Activated naive CD8-positive, alpha-beta T cell treated with anti-CD3 and anti-CD28 coated beads for 36 hours (primary cell): ENCODE data around the gene TLE3. TPM values are rescaled to one million over a fixed set of nuclear protein-coding genes. Genes with fewer than 3 reads are reported as not detected.
"Not testable (repeated sequence)": the region's sequence is repeated elsewhere in the genome, so short reads cannot be mapped to it uniquely, and the experiment has no call there.

Experiments
- DNase-seq: peaks from one replicate; pipeline ENCODE4 v3.0.0; 2021
- H3K27ac Mint-ChIP-seq: one replicate; pipeline ENCODE4 v1.8.0; 2022; ENCODE audit warnings: mild to moderate bottlenecking, moderate library complexity, mixed read lengths
- H3K27me3 Mint-ChIP-seq: one replicate; pipeline ENCODE4 v1.8.0; 2022; ENCODE audit warnings: mild to moderate bottlenecking, mixed read lengths
- H3K36me3 Mint-ChIP-seq: one replicate; pipeline ENCODE4 v1.8.0; 2021; ENCODE audit warnings: mild to moderate bottlenecking, mixed read lengths
- H3K4me1 Mint-ChIP-seq: one replicate; pipeline ENCODE4 v1.8.0; 2021; ENCODE audit warnings: mixed read lengths
- H3K4me3 Mint-ChIP-seq: one replicate; pipeline ENCODE4 v1.8.0; 2022; ENCODE audit warnings: mild to moderate bottlenecking, moderate library complexity, mixed read lengths
- H3K9me3 Mint-ChIP-seq: one replicate; pipeline ENCODE4 v1.8.0; 2022; ENCODE audit warnings: mixed read lengths
- total RNA-seq, 2 experiments: library from RNA; stranded (reverse); gene quantifications; one replicate each; pipeline ENCODE4 v1.2.3, GENCODE V29; 2021

TLE3 gene
- total RNA-seq, 2 experiments from 2014 or later, result 70.8 to 71.6 TPM

GRCh38 chr15:70112572-70113303 is 15.0 kb upstream of the TLE3 start:
- H3K9me3 Mint-ChIP-seq, H3K27ac Mint-ChIP-seq, H3K36me3 Mint-ChIP-seq, DNase-seq, H3K27me3 Mint-ChIP-seq, H3K4me1 Mint-ChIP-seq, H3K4me3 Mint-ChIP-seq: not testable (repeated sequence)

- H3K4me3 Mint-ChIP-seq, result no peak overlapping the region
- H3K27me3 Mint-ChIP-seq, result peaks cover 8% of the 10 kb centered on the region
- no peaks in the 10 kb centered on the region for H3K9me3 Mint-ChIP-seq
- DNase-seq, result no peak
- H3K4me1 Mint-ChIP-seq, result no peaks in the 10 kb centered on the region
- H3K36me3 Mint-ChIP-seq, result no peaks in the 10 kb centered on the region
- H3K27ac Mint-ChIP-seq, result no peak overlapping the region
Observed at GRCh38 chr15:70112074-70112395, 14.3 kb upstream of the TLE3 start.

- H3K4me3 Mint-ChIP-seq, result no peak overlapping the region
Observed at GRCh38 chr15:70111203-70112073, 13.7 kb upstream of the TLE3 start.

GRCh38 chr15:70109978-70110377 is 12.3 kb upstream of the TLE3 start:
- no peak for DNase-seq
- Mint-ChIP-seq H3K9me3 (no peaks in the 10 kb centered on the region), H3K36me3 (no peaks in the 10 kb centered on the region), H3K4me3 (no peak overlapping the region), H3K4me1 (no peaks in the 10 kb centered on the region), H3K27me3 (peaks cover 8% of the 10 kb centered on the region), H3K27ac (no peak overlapping the region)

More at GRCh38 chr15:70111203-70112073, 13.7 kb upstream of the TLE3 start:
- Mint-ChIP-seq H3K9me3 (no peaks in the 10 kb centered on the region), H3K36me3 (no peaks in the 10 kb centered on the region), H3K27ac (no peak overlapping the region), H3K4me1 (no peaks in the 10 kb centered on the region), H3K27me3 (peaks cover 8% of the 10 kb centered on the region)
- DNase-seq, result no peak

- Mint-ChIP-seq H3K4me1 (no peaks in the 10 kb centered on the region), H3K36me3 (no peaks in the 10 kb centered on the region), H3K27me3 (peaks cover 8% of the 10 kb centered on the region), H3K9me3 (no peaks in the 10 kb centered on the region), H3K4me3 (no peak overlapping the region), H3K27ac (no peak overlapping the region)
- no peak for DNase-seq
Observed at GRCh38 chr15:70109531-70109930, 11.8 kb upstream of the TLE3 start.

GRCh38 chr15:70103880-70104626 is 6.3 kb upstream of the TLE3 start:
- H3K27me3 Mint-ChIP-seq, result peaks cover 22% of the 10 kb centered on the region
- H3K27ac Mint-ChIP-seq, result no peak overlapping the region
- no peaks in the 10 kb centered on the region for H3K9me3 Mint-ChIP-seq
- no peaks in the 10 kb centered on the region for H3K36me3 Mint-ChIP-seq
- no peak for DNase-seq
- H3K4me1 Mint-ChIP-seq, result peaks cover 18% of the 10 kb centered on the region
- no peak overlapping the region for H3K4me3 Mint-ChIP-seq

GRCh38 chr15:70102827-70103226 is 5.1 kb upstream of the TLE3 start:
- Mint-ChIP-seq H3K36me3 (no peaks in the 10 kb centered on the region), H3K27ac (no peak overlapping the region), H3K4me3 (no peak overlapping the region), H3K9me3 (no peaks in the 10 kb centered on the region), H3K27me3 (peaks cover 22% of the 10 kb centered on the region), H3K4me1 (peaks cover 23% of the 10 kb centered on the region)
- DNase-seq, result no peak

GRCh38 chr15:70101459-70102113 is 3.9 kb upstream of the TLE3 start:
- Mint-ChIP-seq H3K4me1 (peaks cover 23% of the 10 kb centered on the region), H3K36me3 (peaks cover under 1% of the 10 kb centered on the region), H3K4me3 (no peak overlapping the region), H3K27me3 (peaks cover 22% of the 10 kb centered on the region), H3K27ac (no peak overlapping the region), H3K9me3 (no peaks in the 10 kb centered on the region)
- DNase-seq, result no peak

GRCh38 chr15:70100474-70101341 is 3.0 kb upstream of the TLE3 start:
- peaks cover 23% of the 10 kb centered on the region for H3K4me1 Mint-ChIP-seq
- peaks cover 22% of the 10 kb centered on the region for H3K27me3 Mint-ChIP-seq
- no peaks in the 10 kb centered on the region for H3K9me3 Mint-ChIP-seq
- H3K36me3 Mint-ChIP-seq, result peaks cover 3% of the 10 kb centered on the region
- DNase-seq, result peak; percentile 76
- H3K4me3 Mint-ChIP-seq, result peak overlapping the region; percentile 61
- no peak overlapping the region for H3K27ac Mint-ChIP-seq

DNA sequence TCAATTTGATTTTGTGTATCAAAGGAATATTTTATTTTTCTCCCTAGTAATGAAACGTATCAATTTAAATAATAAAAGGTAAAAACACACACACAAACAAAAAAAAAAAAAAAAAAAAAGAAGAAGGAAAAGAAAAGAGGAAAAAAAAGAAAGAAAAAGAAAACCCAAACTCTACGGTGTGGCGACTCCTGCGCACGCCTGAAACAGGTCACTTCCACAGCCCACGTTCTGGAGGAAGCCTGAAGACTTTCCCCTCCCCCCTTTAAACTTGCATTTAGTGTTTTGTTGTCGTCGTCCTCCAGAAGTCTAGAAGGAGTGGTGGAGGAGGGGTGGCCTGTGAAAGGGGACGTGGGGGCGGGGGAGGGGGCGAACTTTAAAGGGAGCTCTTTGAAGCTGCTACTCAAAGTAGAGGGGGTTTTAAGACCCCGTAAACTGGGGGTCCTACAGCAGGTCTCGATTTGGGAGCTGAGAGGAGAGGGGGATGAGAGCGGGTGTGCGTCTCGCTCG is 2.3 kb upstream of the TLE3 start:
- peaks cover 22% of the 10 kb centered on the region for H3K27me3 Mint-ChIP-seq
- DNase-seq, result no peak
- H3K4me1 Mint-ChIP-seq, result peaks cover 24% of the 10 kb centered on the region
- no peaks in the 10 kb centered on the region for H3K9me3 Mint-ChIP-seq
- no peak overlapping the region for H3K27ac Mint-ChIP-seq
- H3K4me3 Mint-ChIP-seq, result peak overlapping the region; percentile 95
- peaks cover 5% of the 10 kb centered on the region for H3K36me3 Mint-ChIP-seq

- peaks cover 11% of the 10 kb centered on the region for H3K36me3 Mint-ChIP-seq
- peak; percentile 99 for DNase-seq
- peak overlapping the region; percentile 95 for H3K4me3 Mint-ChIP-seq
- H3K4me1 Mint-ChIP-seq, result peaks cover 30% of the 10 kb centered on the region
- peaks cover 22% of the 10 kb centered on the region for H3K27me3 Mint-ChIP-seq
- H3K9me3 Mint-ChIP-seq, result no peaks in the 10 kb centered on the region
- H3K27ac Mint-ChIP-seq, result peak overlapping the region; percentile 98
Observed at GRCh38 chr15:70099167-70099966, 1.6 kb upstream of the TLE3 start.

DNA sequence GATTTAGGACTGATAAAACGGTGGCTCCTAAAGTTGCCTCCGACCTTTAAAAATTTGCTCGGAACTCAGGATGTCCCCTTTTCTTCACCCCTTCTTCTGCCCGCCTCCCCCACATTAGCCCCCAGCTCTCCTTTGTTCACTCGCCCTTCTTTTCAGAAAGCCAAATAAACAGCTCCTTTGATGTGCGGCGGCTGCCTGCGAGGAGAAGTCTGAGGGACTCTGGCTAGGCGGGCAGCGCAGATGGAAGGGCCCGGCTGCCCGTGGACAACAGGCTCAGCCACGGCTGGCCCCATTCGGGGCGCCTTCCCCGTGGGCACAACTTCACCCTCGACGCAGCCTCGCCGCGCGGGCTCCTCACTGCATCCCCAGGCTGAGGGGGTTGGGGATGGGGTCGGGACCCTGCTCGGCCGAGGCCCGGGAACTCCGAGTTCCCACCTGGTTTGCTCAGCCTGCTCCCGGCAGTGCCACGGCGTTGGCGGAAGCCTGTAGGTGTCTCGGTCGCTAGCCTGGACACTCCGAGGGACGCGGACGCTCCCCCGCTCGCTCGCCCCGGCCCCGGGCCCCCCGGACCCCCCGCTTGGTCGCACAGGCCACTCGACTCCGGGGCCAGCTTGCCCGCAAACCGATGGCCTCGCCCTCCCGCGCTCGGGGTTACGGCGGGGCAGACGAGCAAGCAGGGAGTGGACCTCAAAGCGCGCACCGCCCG is 897 bp upstream of the TLE3 start:
- peaks cover 22% of the 10 kb centered on the region for H3K27me3 Mint-ChIP-seq
- H3K36me3 Mint-ChIP-seq, result peaks cover 15% of the 10 kb centered on the region
- H3K4me3 Mint-ChIP-seq, result peak overlapping the region; percentile 95
- peak overlapping the region; percentile 80 for H3K27ac Mint-ChIP-seq
- H3K4me1 Mint-ChIP-seq, result peaks cover 37% of the 10 kb centered on the region
- DNase-seq, result peak; percentile 26
- no peaks in the 10 kb centered on the region for H3K9me3 Mint-ChIP-seq

DNA sequence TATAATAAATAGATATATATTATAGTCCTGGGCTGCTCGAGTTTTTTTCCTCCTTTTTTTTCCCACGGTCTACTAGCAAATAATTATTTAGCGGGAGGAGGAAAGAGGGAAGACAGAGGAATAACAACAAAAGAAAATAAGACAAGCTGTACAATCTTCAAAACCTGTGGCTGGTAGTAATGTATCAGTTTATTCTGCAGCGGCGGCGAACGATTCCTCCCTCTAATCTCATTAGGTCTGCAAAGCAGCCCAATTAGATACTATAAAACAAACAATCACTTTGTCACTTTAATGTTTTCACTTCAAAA is 390 bp upstream of the TLE3 start:
- Mint-ChIP-seq H3K9me3 (no peaks in the 10 kb centered on the region), H3K36me3 (peaks cover 20% of the 10 kb centered on the region), H3K4me1 (peaks cover 40% of the 10 kb centered on the region), H3K4me3 (peak overlapping the region; percentile 75), H3K27ac (peak overlapping the region; percentile 80), H3K27me3 (peaks cover 22% of the 10 kb centered on the region)
- DNase-seq, result no peak
